Cerebellar nuclear complex (tissue), 1 donor: ENCODE measurements around the gene SERPINA5.
"Not testable (repeated sequence)": the region's sequence is repeated elsewhere in the genome, so short reads cannot be mapped to it uniquely, and the experiment has no call there.

ENCODE experiments used
- DNase-seq, 2 experiments: peaks; one replicate each; lab custom pipeline; 2025; lab: John Stamatoyannopoulos, UW

SERPINA5 gene

GRCh38 chr14:94598816-94599655 lies 17.8 kb downstream of the SERPINA5 start:
- no peak for DNase-seq

GRCh38 chr14:94599656-94600004 lies 18.4 kb downstream of the SERPINA5 start:
- no peak for DNase-seq

GRCh38 chr14:94600148-94600545 lies 18.9 kb downstream of the SERPINA5 start:
- DNase-seq: no peak

- no peak for DNase-seq
These were observed 20.7 kb downstream of the SERPINA5 start for GRCh38 chr14:94601884-94602391.

- DNase-seq: no peak
These were observed 21.5 kb downstream of the SERPINA5 start for GRCh38 chr14:94602722-94603121.

GRCh38 chr14:94605361-94605760 lies 24.1 kb downstream of the SERPINA5 start:
- no peak for DNase-seq

- not testable (repeated sequence) for DNase-seq
These were observed 27.7 kb downstream of the SERPINA5 start for GRCh38 chr14:94608966-94609365.

GRCh38 chr14:94611179-94611578 lies 30.0 kb downstream of the SERPINA5 start:
- DNase-seq: no peak

GRCh38 chr14:94612174-94612573 lies 30.9 kb downstream of the SERPINA5 start, which contains the start of gene SERPINA3:
Gene SERPINA3, plus strand, starts transcription at chr14:94612391. Its CDS starts 2,051 bp downstream, at chr14:94614442.
- peak in 1 of 2 experiments; percentile 49 for DNase-seq

- DNase-seq: no peak
These were observed 31.6 kb downstream of the SERPINA5 start for GRCh38 chr14:94612580-94613554.

GRCh38 chr14:94613720-94614644 lies 32.8 kb downstream of the SERPINA5 start:
- DNase-seq: no peak

GRCh38 chr14:94614802-94615201 lies 33.6 kb downstream of the SERPINA5 start:
- DNase-seq: no peak

- DNase-seq: no peak
These were observed 34.0 kb downstream of the SERPINA5 start for GRCh38 chr14:94615254-94615653.

- no peak for DNase-seq
These were observed 34.8 kb downstream of the SERPINA5 start for GRCh38 chr14:94615823-94616570.

GRCh38 chr14:94617366-94617941 lies 36.2 kb downstream of the SERPINA5 start:
- DNase-seq: no peak

- DNase-seq: no peak
These were observed 37.0 kb downstream of the SERPINA5 start for GRCh38 chr14:94617988-94618822.

GRCh38 chr14:94619297-94619696 lies 38.1 kb downstream of the SERPINA5 start:
- no peak for DNase-seq

- DNase-seq: no peak
These were observed 39.4 kb downstream of the SERPINA5 start for GRCh38 chr14:94620597-94620996.
